Left lobe of liver (tissue), 2 donors: Measurements from ENCODE around the gene LEMD1. TPM values are rescaled to one million over a fixed set of nuclear protein-coding genes. Genes with fewer than 3 reads are reported as not detected.

ENCODE experiments used
- ATAC-seq: fragments of 200-7000 bp; cut with Tn5 transposase; one replicate; pipeline ENCODE4 v1.9.1; 2020; ENCODE audit warnings: mild to moderate bottlenecking, moderate library complexity
- DNase-seq: peaks from one replicate; pipeline ENCODE4 v3.0.0-alpha.2; 2020; ENCODE audit warnings: low spot score
- total RNA-seq: library from RNA; stranded (reverse); gene quantifications from one replicate; pipeline ENCODE4 v1.2.1, GENCODE V29; 2021
- donor health status: DM: no; HTN: no; CAD: no; lungs with moderate emphysema.
- donor health status: DM: no; HTN: yes; CAD: no.

The LEMD1 gene
- total RNA-seq, 1 donor from 2014 or later, result not detected

DNA sequence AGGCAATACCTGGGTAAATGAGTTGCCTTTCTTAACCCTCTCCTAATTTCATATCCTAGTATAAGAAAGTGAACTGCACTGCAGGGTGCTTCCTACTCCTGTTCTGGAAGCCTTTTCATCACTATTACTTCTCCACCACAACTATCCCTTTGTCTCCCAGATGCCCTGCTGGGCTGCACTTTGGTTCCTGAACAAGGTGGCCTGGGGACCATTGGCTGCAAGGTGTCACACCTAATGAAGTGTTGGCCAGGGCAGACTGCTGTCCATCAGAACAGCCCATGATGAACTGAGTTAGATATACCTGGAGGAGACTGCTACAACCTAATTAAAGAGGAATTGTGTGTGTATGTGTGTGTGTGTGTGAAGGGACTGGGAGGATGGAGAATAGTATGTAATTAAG is 63.3 kb downstream of the LEMD1 start:
- no peak for DNase-seq
- no peak for ATAC-seq

DNA sequence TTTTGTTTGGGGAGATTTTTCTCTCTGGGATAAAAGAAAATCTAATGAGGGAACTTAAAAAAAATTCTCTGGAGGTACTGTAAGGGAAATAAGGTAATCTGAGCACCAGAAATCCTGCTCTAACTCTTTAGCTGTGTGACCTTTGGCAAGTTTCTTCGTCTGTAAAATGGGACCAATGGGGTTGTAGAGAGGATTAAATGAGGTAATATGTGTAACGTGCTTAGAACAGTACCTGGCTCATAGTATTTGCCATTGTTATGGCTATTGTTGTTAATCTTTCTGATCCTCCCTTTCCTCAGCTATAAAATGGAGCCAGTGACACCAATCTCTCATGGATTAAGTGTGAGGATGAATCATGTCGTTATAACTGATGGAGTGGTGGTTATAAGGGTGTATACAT is 64.3 kb downstream of the LEMD1 start:
- ATAC-seq (no peak), DNase-seq (no peak)

DNA sequence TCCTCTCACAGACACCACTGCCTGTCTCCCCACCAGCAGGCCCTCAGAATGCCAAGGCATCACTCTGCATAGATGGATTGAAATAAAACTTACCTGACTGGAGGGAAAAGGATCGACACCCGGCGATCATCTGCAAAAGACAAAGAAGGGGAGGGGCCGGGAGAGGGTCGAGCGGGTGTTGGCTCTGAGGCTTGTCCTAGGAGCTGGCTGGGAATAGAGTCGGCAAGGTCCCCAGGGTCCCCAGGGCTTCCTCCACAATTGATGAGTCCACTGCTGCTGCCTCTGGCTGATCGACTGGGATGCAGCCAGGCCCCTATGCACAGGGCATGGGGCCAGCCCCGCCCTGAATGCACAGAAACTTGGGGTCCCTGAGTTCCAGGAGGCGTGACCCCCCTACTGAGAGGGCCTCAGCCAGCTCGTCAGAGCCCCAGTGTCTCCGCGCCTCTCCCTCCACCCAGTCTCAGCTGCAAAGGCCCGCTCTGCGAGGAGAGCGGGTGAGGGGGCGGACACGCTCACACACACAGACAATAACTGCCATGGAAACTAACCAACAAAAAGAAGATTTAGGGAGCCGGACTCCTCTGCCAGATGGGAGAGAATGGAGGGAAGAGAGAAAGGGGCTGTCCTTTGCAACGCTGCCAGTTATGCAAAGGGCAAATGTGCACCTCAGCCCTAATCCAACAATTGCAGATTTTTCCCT is 65.3 kb downstream of the LEMD1 start, which contains the start of gene KLHDC8A:
Gene KLHDC8A, minus strand, starts transcription at position 483 of the 700 bp plus-strand sequence. CDS start 13,318 bp downstream, outside the sequence.
- DNase-seq (no peak), ATAC-seq (no peak)

DNA sequence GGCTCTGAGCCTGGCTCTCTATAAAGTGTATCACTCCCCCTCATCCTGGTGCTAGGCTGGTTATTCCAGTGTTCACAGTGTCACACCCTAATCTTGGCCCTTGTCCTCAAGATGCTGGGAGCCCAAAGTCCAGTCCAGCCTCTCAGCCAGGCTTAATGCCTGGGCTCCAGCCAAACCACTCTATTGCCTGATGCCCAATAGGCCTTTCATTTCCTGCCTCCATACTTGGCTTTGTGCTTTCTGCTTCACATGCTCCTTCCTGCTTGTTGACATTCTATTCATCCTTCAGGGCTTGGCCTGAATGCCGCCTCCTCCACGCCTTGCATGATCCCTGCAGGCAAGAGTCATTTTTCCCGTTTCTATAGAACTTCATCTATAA is 66.8 kb downstream of the LEMD1 start:
- no peak for ATAC-seq
- DNase-seq, result no peak

DNA sequence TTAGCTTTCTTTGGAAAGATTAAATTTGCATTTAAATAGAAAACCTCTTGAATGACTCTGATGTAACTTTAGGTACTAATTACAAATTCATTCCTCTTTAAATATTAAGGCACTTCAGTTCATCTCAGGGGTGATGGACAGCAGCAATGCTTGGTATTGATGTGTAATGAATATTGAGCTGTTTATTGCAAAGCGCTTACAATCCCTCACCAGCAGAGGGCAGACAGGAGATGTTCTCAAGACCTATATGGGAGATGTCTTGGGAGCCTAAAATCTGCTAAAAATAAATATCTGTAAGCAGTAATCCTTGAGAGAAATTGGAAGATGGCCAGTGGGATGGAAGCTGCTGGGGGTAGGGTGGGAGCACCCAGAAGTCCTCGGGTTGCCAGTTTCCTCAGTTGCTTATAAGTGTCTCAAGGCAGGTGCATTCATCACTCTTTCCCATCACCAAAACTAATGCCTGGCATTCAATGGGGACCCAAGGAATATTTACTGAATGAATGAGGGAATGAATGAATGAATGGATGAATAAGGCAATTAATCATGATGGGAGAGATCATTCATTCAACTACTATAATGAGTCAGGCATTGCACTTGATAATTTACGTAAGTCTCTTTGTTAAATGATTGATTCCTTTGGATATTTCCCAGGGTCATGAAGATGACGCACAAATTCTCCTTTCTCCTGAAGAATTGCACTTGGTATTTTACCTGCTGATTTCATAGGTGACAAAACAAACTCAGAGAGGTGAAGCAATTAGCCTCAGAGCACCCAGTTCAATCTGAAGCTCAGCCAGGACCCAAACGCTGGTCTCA is 67.4 kb downstream of the LEMD1 start:
- DNase-seq (peak; percentile 52), ATAC-seq (peak; percentile 90)

DNA sequence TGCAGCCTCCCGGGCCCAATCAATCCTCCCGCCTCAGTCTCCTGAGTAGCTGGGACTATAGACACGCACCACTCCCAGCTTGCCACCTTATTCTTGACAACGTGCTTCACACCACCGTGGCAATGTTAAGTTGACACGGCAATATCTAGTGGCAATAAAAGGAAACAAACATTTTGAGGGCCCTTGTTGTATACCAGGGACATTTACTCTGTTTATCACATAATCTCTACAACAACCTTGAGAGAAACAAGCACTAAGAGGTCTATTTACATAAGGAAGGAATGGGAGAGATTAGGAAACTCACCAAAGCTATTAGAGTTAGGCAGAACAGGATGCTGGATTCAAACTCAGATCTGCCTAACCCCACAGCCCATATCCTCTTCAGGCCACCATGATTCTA is 68.2 kb downstream of the LEMD1 start:
- DNase-seq (no peak), ATAC-seq (no peak)

DNA sequence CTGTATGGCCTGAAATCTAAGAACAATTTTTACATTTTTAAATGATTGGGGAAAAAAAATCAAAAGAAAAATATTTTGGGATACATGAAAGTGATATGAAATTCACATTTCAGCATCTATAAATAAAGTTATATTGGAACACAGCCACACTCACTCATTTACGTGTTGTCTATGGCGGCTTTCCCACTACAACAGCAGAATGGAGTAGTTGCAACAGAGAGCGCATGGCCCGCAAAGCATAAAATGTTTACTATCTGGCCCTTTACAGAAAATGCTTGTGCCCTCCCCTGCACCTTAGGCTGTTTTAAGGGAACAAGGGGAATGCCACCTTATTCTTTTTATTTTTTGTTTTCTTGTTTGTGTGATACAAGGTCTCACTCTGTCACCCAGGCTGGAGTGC is 68.7 kb downstream of the LEMD1 start:
- no peak for DNase-seq
- ATAC-seq, result no peak

DNA sequence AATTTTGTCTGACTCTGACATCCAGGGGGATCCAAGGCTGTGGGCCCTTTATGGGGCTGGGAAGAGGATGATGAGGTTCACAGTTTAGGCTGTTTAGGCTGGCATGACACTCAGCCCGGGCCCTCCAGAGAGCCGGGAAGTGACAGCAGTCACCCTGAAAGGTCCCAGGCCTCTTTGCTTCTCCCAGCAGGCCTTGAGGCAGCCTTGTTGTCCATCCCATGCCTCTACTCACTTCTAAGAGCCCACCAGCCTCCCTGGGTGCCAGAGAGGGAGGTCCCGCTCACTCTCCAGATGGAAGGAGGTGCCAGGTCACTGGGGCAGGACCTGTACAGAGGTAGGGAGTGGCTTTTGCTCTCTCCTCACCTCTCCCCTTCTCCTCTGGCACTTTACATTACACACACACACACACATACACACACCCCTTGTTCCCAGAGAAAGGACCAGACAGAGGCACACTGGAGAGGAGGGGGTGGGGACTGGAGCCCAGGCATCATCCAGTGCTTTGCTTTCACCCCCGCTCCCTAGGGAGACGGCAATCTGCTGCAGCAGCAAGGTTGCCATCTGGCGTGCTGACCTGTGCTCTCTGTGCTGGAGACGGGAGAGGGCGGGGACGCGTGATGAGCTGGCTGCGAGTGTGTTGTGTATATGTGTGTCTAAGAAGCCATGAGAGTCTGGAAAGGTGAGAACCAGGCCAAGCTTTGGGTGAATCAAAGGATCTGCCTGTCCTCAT is 69.7 kb downstream of the LEMD1 start:
- ATAC-seq, result no peak
- DNase-seq, result no peak

DNA sequence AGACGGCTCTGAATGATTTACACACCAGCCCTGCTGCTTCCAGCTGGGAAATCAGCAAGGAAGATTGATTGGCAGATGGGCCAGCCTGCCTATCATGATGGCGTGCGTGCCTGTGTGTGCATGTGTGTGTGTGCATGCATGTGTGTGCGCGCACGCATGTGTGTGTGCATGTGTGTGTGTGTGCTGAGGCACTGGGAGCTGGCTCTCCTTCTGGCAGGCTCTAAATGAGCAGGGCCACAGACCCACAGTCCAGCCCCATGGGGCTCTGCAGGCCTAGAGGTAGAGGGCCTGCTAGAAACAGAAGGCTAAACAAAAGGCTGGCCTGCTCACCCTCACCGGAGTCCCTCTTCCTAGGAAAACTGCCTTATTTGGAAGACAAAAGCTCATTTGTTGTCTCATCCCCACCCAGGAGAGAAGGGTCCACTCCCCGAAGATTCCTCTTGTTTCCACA is 71.1 kb downstream of the LEMD1 start:
- ATAC-seq (no peak), DNase-seq (no peak)

DNA sequence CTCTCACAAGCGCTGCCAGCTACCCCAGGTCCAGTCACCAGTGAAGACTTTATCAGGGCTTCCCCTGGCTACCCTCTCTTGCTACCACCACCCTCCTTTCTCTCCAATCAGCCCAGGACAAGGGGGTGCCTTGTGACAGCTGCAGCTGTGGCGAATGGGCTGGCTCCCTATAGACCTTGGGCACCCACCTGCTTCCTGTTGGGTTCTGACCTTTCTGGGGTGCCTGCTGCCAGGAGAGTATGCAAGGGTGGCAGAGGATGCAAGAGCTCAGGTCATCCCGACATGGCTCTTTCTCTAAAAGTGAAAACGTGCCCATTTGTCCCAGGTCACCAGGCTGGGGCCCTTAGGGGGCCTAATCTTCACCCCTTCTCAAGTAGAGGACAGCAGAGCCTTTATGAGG is 71.7 kb downstream of the LEMD1 start:
- ATAC-seq (no peak), DNase-seq (no peak)

DNA sequence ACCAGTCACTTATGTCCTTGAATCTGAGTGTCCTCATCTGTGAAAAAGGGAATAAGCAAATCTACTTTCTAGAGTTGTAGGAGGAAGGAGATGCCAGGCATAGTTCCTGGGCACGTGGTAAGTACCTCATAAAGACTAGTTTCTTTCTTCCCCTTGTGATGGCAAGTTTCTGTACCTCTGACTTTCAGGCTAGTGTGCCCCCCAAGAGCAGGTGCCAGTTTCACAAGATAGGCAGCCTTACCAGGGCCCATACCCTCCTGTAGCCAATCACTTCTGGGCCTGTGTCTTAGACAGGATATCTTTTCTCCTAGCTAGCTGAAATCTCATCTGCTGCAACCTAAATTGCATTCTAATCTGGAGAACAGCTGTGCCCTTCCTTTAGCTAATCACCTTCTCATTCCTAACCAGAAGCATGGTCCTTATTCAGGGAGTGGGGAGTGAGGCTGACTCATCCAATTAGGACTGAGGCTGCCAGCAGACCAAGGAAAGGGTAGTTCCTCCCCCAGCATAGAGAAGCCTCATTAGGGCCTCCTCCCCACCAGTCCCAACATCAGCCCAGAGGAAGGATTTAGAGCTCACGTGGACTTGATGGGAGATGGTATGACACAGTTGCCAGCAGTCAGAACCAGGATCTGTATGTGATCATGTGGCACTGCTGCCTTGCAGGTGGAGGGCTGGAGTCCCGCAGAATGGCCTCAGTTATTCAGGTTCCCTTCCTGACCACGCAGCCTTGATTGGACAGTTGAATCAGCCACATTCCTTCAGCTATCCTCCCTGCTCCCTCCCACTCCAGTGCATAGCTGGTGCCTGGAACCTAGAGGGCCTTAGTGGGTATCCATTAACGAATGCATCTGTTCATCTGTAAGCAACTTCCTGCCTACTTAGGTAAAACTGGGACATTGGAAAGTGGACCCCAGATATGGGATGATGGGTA is 73.0 kb downstream of the LEMD1 start:
- ATAC-seq (no peak), DNase-seq (no peak)

DNA sequence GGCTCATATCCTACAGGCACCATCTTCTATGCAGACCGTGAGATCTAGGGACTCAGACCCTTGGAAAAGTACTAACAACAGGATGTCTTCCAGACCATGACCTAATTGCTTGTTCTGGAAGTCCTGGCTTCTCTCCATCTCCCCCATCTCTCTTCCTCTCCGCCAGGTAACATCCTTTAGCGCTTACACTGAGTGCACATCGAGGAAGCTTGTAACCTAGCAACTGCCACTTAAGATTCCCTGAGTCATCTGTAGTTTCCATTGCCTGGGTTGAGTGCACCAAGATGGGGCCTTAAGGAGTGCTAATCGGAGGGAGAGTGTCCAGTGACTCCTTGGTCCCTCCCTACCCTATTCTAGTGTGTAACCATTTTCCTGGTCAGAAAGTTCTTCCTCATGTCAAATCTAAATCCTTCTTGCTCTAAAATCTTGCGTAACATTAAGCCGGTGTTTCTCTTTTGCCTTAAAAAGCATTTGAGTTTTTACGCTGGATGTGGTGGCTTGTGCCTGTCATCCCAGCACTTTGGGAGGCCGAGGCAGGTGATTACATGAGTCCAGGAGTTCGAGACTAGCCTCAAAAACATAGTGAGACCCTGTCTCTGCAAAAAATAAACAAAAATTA is 74.8 kb downstream of the LEMD1 start:
- DNase-seq (no peak), ATAC-seq (no peak)

DNA sequence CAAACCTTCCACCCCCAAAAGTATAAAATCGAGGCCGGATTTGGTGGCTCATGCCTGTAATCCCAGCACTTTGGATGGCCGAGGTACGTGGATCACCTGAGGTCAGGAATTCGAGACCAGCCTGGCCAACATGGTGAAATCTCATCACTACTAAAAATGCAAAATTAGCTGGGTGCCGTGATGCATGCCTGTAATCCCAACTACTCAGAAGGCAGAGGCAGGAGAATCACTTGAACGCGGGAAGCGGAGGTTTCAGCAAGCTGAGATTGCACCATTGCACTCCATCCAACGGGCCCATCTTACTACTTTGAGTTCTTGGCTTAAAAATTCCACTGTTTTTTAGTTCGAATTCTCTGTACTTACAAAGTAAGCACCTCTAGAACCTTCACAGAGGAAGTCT is 76.1 kb downstream of the LEMD1 start:
- ATAC-seq, result no peak
- DNase-seq, result no peak

DNA sequence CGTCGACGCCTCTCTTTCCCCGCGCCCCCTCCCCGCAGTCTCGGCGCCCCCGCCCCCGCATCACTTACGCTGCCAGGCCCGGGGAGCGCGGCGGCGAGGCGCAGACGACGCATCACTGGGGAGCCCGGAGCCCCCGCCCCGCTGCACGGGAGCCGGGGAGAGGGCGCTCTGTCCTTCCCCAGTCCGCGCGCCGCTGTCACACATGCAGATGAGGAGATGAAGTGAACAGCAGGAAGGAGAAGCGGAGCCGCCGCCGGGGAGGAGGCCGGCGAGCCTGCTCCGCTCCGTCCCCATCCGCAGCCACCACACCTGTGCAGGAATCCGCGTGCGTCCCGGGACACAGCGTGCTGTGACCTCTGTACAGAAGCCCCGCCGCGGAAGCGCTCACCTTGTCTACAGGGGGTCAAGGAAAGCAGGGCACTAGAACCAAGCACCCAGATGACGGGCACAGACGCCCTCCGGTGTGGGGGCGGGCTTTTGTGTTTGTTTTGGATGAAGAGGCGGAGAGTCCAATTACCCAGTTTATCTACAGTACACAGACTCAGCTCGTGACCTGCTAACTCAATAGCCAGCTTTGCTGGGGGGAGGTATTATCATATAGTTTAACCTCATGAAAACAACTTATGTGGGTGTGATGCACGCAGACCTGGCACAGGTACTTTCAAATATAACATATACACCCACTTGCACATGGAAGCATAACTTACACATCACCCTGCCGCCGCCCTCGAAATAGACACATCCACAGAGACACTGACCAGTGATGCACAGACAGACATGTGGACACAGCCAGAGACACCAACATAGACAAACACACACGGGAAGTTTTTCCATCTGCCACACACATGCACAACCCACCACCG is 77.6 kb downstream of the LEMD1 start:
- DNase-seq (no peak), ATAC-seq (peak; percentile 59)

DNA sequence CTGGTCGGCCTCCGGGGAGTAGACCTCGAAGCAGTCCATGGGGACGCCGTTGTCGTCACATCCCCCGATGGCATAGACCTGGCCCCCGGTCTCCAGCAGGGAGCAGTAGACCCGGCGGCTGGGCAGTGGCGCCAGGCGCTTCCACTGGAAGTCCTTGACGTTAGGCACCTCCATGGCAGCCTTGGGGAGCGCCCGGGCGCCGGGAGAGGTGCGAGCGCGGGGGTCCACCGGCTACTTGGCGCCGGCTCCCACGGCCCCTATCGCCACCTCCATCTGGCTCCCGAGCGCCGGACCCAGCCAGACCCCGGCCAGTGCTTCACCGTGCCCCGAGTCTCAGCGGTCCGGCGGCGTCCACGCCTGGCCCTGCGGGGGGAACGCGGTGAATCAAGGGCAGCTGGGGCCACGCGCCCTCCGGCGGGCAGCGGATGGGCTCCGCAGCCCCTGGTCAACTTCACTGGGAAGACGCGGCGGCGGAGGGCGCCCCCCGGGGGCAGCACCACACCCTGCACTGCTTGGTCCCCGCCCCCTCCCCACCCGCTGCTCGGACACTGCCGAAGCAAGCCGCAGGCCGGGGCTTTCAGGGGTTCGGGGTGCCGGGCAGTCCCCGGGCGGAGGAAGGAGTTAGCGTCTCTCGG is 78.3 kb downstream of the LEMD1 start:
- DNase-seq (no peak), ATAC-seq (peak; percentile 32)

DNA sequence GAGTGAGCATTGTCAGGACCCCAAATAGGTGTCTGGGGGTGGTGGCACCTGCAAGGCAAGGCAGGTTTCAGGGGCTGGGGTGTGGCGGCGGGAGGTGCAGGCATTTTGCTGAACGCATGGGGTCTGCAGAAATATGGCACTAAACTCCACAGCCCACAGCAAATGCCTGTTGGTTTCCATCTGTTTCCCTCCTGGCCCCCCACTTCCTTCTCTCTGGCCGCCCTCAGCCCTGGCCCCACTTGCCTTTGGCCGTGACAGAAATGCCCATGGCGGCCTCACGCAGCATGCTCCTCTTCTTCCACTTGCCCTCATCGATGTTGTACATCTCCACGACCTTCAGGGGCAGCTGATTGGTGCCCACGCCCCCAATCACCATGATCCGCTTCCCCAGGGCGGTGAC is 78.9 kb downstream of the LEMD1 start:
- no peak for ATAC-seq
- DNase-seq, result no peak

DNA sequence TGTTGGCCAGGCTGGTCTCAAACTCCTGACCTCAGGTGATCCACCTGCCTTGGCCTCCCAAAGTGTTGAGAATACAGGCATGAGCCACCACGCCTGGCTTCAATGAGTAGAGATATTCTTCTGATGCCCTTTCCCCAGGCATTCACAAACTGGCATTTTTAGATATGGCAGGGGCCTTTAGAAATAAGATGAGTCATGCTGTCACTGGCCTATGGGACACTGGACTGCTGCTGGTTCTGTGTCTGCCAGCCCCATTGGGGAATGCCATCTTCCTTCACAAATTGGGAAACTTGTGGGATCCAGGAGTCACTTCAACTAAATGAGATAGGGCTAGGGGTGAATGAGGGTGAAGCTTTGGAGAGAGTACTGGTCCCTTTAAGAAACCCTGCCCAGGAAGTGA is 81.2 kb downstream of the LEMD1 start:
- DNase-seq (no peak), ATAC-seq (no peak)

DNA sequence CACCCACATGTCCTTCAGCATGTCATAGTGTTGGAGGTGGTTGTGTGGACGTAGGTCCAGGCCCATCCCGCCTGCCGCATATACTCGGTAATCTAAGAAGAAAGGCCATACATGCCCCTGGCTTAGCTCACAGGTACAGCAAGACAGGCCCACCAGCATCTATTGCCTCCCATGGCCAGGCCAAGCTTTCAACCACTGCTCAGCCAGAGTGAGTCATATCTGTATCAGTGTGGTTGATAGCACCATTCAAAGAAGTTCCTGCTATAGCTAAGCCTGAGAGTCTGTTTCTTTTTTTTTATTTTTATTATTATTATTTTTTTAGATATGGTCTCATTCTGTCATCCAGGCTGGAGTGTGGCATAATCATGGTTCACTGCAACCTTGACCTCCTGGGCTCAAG is 82.1 kb downstream of the LEMD1 start:
- no peak for ATAC-seq
- DNase-seq, result no peak
